ENCODE data around the gene PIM3.
A peak's percentile ranks its signal among the peaks of the same experiment; 100 is the strongest.
"Not testable (repeated sequence)": the region's sequence is repeated elsewhere in the genome, so short reads cannot be mapped to it uniquely, and the experiment has no call there.

Gene PIM3

GRCh38 chr22:49941507-49942316 lies 18.9 kb upstream of the PIM3 start:
- DNase-seq (ENCODE audit: low read depth, low spot score) = no peak
- no peak overlapping the region for H3K27ac ChIP-seq

GRCh38 chr22:49942565-49943404 lies 17.8 kb upstream of the PIM3 start:
- no peak overlapping the region for H3K27ac ChIP-seq
- DNase-seq (ENCODE audit: low read depth, low spot score) = no peak

GRCh38 chr22:49943405-49943765 lies 17.2 kb upstream of the PIM3 start:
- no peak for DNase-seq (ENCODE audit: low read depth, low spot score)
- no peak overlapping the region for H3K27ac ChIP-seq

DNA sequence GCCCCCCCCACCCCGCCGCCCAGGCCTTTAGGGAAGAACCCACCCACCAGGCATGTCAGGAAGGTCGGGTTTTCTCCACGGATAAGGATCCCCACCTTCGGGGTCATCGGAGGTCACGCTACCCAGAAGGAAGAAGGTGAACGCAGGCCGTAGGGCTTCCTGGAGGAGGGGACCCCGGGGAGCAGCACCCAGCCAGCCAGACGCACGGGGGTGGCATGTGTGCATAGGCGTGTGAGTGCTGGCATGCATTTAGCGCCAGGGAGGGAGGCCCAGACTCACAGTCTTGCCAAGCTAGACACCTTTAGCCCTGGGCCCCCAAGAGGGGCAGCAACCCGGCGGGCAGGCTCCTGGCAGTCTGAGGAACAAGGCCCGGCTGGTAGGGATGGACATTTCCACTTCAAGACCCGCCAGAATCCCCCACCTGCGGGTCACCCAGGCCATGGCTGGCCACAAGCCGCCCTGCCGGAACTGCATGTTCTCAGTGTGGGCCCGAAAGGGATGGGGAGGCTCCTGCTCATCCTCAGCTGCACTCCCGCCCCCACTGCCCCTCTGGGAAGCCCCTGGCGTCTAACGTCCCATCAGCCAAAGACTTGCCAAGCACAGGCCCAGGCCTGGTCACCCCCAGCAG lies 16.7 kb upstream of the PIM3 start:
- no peak for DNase-seq (ENCODE audit: low read depth, low spot score)
- no peak overlapping the region for H3K27ac ChIP-seq

DNA sequence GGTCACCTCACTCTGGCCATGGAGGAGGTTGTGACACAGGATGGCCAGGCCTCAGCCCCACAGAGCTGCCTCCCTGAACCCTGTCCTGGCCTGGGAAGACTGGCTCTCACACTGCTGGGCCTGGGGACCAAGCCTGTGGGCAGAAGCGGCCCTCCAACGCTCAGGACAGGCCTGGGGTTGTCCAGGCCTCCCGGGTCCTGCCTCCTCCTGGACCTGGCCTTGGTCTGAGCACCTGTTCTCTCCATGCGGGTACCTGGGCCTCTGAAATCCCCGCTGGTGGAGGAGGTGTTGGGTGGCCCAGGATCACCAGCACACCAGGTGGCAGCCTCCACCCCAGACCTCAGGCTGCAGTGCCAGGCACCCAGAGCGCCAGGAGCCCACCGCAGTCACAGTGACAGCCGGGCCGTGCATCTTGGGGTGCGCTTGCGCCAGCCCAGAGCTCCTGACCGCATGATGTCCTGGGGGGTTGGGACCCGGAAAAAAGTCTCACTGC lies 16.1 kb upstream of the PIM3 start:
- no peak overlapping the region for H3K27ac ChIP-seq
- no peak for DNase-seq (ENCODE audit: low read depth, low spot score)

GRCh38 chr22:49945042-49945794 lies 15.4 kb upstream of the PIM3 start:
- not testable (repeated sequence) for DNase-seq (ENCODE audit: low read depth, low spot score)

DNA sequence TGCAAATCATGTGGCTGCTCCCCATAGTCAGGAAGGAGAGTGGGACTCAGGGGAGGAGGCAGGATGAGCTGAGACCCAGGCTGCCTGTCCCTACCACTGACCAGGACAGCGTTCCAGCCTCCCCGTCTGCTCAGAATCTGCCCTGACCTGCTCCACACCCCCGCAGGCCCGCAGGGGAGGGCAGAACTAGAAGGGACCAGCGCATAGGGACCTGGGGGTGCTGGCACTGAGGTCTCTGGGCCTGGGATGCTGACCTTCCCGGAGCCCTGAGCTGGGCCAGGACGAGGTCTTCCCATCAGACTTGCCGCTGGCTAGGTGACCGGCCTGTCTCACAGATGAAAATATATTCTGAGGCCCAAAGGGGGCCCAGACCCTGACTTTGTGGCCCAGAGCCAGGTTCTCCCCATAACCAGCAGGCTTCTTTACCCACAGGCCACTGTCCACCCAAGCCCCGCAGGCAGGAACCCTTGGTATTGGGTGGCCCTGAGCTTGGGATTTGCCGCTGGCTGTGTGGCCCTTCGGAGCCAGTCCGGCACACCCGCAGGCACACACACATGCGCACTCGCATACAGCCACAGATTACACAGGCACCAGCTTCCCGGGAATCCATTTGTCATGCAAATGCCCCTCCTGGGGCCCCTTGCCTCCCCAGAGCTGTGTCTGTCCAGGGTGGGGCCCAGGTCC lies 13.8 kb upstream of the PIM3 start:
- no peak for DNase-seq (ENCODE audit: low read depth, low spot score)
- no peak overlapping the region for H3K27ac ChIP-seq

More at GRCh38 chr22:49945042-49945794, 15.4 kb upstream of the PIM3 start:
- H3K27ac ChIP-seq = not testable (repeated sequence)

DNA sequence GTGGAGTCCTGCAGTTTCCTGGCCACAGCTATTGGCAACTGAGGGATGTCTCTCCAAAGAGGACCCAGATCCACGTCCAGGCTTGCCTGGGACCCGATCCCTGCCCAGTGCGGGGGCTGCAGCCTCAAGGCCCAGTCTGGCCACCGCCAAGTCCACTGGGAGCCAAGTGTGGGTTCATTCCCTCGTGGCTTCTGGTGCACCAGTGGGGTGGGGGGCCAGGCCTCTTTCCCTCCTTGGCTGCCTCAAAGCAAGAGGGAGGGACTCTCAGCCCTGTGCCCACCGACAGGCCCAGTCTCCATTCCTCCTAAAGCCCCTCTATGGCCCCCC lies 13.3 kb upstream of the PIM3 start:
- DNase-seq (ENCODE audit: low read depth, low spot score) = no peak
- no peak overlapping the region for H3K27ac ChIP-seq

GRCh38 chr22:49948116-49948957 lies 12.2 kb upstream of the PIM3 start:
- peak overlapping the region; percentile 81 for H3K27ac ChIP-seq
- DNase-seq (ENCODE audit: low read depth, low spot score) = no peak

DNA sequence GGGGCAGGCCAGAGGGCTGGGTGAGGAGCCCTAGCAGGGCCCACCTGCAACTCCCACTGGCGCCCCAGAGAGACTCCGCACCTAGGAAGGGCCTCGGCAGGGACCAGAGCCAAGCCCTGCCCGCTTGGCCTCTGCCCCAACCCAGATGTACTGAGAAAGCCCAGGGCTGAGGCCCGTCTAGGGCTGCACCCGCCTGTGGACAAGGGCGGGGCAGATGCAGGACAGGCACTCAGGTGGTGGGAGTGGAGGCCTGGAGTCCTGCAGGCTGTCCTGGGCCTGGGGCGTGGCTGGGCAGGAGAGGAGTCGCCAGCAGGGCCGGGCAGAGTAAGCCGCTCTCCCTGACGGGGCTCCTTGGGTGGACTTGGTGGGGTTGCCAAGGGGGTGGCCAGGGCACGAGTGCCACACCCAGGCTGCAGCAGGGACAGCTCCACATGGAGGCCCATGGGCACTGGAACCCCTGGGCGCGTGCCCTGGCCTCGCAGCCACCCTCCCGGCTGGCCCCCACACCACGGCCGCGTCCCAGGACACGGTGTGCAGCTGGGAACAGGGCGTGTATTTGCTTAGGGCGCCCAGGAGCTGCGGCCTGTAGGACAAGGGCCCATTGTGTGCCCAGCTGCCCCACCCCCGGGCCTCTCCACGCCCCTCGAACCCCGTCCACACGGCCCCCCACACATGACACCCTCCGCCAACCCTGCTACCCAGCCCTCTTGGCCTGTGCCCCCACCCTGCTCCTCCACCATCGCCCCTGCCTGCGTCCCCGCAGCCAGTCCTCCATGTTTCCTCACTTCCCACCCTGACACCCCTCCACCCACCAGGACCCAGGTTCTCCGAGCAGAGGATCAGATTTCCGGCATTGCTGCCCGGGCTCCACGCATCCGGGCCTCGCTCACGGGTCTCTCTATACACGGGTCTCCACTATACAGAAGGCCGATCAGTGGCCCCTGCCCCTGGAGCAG lies 11.3 kb upstream of the PIM3 start:
- DNase-seq (ENCODE audit: low read depth, low spot score) = peak; percentile 37
- peak overlapping the region; percentile 81 for H3K27ac ChIP-seq

- DNase-seq (ENCODE audit: low read depth, low spot score) = no peak
- H3K27ac ChIP-seq = peak overlapping the region; percentile 81
Observed at GRCh38 chr22:49949914-49950292, 10.7 kb upstream of the PIM3 start.

DNA sequence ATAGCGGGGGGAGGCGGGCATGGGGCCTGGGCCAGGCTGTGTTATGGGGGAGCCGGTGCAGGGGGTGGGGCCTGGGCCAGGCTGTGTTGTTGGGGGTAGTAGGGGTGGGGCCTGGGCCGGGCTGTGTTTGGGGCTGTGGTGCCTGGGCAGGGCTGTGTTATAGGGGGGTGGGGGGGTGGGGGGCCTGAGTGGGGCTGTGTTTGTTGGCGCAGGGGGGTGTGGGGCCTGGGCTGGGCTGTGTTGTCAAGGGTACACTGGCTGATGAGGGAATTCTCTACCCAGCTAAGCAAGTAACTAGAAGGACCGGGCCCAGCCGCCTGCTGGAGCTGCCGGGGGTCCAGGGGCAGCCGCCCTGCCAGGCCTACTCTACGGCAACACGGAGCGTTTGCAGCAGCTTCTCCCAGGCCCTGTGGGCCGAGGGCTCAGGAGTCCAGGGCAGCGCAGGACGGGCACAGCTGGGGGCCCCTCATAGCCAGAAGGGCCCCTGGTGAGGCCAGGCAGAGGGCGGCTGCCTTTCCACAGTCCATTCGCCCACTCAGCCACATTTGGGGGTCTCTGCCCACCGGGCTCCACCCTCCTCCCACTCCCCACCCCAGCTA lies 10.1 kb upstream of the PIM3 start:
- peak overlapping the region; percentile 81 for H3K27ac ChIP-seq
- DNase-seq (ENCODE audit: low read depth, low spot score) = no peak

DNA sequence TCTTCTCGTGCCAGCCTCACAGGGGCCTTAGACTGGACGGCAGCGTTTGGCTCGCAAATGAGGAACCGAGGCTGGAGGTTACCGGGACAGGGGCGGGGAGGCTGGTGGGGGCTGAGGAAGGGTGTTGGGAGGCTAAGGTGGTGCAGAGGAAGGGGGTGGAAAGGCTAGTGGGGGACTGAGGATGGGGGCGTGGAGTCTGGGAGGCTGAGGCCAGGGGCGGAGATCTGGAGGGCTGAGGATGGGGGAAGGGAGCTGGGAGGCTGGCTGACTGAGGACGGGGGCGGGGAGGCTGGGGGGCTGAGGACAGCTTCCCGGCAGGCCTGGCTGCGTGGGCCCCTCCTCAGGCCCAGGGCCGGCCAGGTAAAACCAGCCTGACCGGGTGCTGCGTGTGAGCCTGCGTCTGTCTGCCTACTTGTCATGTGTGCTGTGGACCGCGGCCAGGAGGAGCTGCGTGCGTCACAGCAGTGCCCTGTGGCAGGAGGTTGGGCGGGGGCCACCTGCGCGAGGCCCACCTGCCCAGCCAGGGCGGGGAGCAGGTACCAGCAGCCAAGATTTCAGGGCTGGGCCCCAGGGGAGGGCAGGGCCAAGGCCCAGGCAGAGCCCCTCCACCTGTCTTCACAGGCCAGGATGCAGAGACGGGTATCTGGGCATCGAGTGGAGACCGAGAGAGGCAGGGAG lies 9.4 kb upstream of the PIM3 start:
- H3K27ac ChIP-seq = peak overlapping the region; percentile 81
- peak; percentile 87 for DNase-seq (ENCODE audit: low read depth, low spot score)

DNA sequence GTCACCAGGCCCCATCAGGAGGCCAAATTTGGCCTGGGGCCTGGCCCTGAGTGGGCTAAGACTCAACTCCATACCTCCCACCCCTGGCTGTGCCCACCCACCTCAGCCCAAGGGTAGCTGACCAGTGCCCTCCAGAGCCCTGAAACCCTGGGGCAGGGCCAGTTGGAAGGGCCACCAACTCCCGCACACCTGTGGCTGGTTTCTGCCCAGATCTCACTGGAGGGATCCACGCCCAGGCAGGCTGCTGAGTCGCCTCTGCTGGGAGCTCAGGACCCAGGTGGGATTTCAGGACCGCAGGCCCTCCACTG lies 8.9 kb upstream of the PIM3 start:
- DNase-seq (ENCODE audit: low read depth, low spot score) = no peak
- H3K27ac ChIP-seq = peak overlapping the region; percentile 81

GRCh38 chr22:49951986-49952896 lies 8.3 kb upstream of the PIM3 start:
- H3K27ac ChIP-seq = peak overlapping the region; percentile 81
- DNase-seq (ENCODE audit: low read depth, low spot score) = no peak
